ENCODE results near the gene CD109.
"Not testable (repeated sequence)": the region's sequence is repeated elsewhere in the genome, so short reads cannot be mapped to it uniquely, and the experiment has no call there.

The CD109 gene

DNA sequence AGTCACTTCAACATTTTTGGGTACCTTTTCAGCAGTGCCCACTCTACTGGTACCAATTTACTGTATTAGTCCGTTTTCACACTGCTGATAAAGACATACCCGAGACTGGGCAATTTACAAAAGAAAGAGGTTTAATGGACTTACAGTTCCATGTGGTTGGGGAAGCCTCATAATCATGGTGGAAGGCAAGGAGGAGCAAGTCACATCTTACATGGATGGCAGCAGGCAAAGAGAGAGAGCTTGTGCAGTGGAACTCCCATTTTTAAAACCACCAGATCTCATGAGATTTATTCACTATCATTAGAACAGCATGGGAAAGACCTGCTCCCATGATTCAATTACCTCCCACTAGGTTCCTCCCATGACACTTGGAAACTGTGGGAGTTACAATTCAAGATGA, 12.4 kb upstream of the CD109 start:
- in situ Hi-C loops (cut with MboI; ENCODE audit: low sequenced_read_pairs): not testable (repeated sequence)

DNA sequence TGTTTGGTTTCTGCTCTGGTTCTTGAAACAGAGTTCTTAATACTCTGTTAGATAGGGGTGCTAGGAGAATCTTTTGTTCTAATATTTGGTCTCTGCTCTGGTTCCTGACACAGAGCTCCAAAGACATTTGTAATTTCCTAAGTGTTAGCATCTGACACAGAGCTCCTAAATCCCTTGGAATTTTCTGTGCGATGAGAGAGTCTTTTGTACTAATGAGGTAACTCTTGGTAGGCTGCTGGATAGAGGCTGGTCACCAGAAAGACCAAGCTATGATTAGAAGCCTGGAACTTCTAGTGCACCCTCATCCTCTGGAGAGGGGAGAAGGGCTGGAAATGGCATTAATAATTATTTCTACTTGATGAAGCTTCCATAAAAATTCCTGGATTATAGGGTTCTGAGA, 7.7 kb upstream of the CD109 start:
- in situ Hi-C loops (cut with MboI; ENCODE audit: low sequenced_read_pairs): no loop called here

DNA sequence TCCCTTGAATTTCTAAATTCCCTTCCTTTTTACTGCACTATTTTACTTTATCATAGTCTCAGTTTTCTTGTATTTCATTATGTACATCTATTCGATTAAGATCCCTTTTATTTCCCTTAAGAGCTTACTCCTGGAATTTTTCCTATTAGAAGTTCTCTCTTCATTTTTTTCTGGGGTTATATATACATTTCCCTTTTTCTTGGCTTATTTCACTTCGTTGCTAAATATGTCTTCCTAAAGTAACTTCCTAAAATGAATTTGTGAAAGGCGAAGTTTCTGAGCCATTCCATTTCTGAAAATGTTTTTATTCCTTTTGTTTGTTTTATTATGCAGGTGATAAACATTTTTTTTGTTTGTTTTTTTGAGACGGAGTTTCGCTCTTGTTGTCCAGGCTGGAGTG, 5.9 kb upstream of the CD109 start:
- in situ Hi-C loops (cut with MboI; ENCODE audit: low sequenced_read_pairs): no loop called here

DNA sequence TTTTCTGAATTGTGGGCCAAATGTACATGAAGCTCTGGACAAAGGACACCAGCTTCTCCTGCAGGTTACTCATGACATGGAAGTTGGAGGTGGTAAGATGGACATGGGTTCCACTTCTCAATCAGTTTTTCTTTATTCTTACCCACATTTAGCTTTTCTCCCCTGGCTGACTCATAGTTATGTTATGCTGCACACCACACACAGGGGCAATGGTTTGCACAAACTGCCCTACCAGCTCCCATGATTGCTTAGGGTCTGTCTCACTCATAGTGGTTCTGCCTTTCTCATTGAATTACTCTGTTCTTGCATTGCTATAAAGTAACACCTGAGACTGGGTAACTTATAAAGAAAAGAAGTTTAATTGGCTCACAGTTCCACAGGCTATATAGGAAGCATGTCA, 4.5 kb upstream of the CD109 start:
- in situ Hi-C loops (cut with MboI; ENCODE audit: low sequenced_read_pairs): no loop called here

DNA sequence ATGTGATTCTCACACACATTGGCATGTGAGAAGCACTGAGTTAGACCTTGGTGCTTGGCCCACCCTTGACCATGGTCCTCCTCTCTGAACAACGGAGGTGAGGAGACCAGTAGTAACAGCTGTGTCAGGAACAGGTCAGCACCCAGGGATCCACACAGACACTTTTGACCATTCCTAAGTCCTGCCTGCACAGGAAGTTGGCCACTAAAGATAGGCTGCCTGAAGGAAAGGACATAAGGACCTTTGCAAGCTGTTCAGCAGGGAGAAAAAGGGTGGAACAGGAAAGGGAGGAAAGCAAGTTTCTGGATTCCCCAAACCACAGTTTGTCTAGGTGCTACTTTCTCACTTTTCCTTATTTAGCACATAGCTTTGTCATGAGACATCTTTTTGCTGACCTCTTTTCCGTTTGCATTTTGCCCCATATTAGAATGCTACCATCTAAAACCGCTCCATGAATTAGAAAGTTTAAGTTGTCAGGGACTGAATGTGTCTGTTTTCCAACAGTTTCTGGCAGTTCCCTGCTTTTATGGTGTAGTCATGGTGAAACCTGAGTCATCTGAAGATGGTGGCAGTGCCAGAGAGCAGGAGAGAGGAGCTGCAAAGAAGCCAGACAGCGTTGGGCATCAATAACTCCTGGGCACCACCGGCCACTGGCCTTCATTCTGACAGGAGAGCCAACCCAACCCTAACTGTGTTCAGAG, 1.1 kb upstream of the CD109 start:
- in situ Hi-C loops (cut with MboI; ENCODE audit: low sequenced_read_pairs): no loop called here

DNA sequence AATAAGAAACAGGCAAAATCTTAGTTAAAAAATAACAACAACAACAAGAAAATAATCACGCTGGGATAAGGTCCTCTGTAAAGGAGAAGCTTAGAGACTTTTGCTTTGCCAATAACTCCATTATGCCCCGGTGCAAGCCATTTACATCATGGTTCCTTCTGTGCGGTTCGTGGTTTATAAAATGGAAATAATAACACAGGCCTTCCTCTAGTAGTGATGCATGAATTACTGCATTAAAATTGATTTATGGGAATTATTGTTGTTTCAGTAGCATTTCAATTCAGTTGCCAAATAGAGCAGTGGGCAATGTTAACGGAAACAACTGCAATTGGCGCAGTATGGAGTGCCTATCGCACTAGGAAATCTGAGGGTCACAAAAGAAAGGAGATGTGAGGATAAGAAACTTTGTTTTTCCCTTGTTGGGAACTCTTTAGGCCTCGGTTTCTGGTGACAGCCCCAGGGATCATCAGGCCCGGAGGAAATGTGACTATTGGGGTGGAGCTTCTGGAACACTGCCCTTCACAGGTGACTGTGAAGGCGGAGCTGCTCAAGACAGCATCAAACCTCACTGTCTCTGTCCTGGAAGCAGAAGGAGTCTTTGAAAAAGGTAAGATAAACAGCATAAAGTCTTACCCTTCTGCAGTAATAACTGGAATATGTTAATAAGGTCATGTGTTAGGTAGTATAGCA, 1.1 kb downstream of the CD109 start:
- in situ Hi-C loops (cut with MboI; ENCODE audit: low sequenced_read_pairs): no loop called here

DNA sequence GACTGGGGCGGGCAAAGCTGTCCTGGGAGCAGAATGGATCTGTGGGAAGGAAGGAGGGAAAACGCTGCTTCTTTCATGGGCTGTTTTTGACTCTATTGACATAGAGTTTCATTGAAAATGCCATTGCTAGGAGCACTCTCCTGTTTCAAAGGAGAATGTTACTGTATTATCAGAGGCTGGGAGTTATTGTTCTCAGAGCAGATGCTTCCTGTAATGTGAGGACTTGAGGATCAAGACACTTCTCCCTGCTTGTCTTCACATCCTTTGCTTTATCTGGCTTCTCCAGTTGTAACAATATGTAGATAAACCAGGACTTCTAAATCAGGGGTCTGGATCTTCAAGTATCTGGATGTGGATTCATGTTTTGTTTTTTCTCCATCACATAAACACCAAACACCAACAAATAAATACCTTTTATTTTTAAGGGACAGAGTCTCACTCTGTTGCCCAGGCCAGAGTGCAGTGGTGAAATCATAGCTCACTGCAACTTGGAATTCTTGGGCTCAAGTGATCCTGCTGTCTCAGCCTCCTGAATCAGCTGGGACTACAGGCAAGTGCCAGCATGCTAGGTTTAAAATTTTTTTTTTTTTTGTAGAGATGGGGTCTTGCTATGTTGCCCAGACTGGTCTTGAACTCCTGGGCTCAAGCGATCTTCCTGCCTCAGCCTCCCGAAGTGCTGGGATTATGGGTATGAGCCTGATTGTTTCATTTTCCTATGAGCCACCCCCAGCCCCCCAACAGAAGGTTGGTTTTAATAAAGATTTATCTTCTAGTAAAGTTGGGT, 3.9 kb downstream of the CD109 start:
- in situ Hi-C loops (cut with MboI; ENCODE audit: low sequenced_read_pairs): no loop called here

DNA sequence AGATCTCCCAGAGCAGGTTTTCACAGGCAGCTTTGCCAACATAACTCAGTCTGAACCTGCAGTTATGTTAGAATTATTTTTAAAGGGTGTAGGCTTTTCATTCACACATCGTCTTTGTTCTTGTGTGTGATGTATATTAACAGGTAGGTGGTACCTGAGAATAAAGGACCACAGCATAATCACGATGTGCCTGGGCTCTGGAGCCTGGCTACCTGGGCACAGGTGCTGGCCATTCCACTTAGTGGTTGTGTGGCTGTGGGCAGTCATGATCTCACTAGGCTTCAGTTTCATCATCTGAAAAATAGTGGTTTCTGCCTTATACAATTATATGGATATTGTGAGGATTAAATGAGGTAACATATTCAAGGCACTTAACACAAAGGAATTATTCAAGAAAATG, 6.4 kb downstream of the CD109 start:
- in situ Hi-C loops (cut with MboI; ENCODE audit: low sequenced_read_pairs): no loop called here

DNA sequence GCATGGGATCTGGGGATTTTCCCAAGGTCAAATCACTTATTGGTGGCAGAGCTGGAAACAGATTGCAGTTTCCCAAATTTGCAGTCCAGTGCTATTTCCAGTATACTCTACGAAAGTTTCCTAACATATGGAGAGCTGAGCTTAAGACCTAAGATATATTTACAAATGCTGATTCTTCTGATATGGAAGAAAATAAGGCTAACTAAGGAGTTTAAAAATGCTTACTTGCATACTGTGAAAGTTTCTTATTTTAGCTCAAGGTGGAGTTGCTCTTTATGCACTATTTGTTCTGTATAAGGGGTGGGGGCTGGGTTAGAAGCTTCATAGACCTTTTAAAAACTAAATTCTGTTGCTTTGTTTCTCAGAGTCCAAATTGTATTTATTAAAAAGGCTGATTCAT, 7.5 kb downstream of the CD109 start:
- in situ Hi-C loops (cut with MboI; ENCODE audit: low sequenced_read_pairs): no loop called here

DNA sequence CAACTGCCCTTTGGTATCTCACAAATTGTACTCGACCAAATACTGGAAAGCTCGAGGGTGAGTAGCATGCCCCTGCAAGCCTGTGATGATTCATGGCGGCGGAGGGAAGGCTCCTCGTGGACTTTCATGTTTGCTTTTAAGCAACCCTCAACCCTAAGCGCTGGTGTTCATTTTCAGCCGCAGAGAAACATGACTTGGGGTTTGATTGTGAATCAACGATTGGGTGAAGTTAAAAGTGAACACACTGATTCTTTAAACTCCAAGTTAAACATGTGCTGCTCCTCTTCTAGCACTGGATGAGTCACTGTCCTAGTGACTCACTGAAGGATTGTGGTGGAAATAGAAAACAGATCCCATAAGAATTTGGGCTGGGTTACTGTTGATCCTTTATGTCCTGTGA, 8.3 kb downstream of the CD109 start:
- in situ Hi-C loops (cut with MboI; ENCODE audit: low sequenced_read_pairs): no loop called here

DNA sequence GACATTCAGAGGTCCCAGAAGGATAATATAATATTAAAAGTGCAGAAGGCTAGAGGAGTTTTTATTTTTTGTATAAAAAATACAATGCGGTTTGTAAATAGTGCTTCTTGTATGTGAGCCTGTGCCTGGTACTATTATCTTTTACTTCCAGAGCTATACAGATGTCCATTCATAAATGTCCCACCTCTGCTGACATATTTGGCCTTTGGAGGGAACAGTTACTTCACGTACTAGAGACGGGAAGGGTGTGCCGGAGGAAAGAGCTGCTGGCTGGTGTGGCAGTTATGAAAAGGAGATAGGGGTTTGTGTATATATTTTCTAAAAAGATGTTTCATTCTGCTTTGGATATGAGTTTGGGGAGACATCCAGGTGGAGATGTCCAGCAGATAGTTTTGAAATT, 8.8 kb downstream of the CD109 start:
- in situ Hi-C loops (cut with MboI; ENCODE audit: low sequenced_read_pairs): no loop called here

DNA sequence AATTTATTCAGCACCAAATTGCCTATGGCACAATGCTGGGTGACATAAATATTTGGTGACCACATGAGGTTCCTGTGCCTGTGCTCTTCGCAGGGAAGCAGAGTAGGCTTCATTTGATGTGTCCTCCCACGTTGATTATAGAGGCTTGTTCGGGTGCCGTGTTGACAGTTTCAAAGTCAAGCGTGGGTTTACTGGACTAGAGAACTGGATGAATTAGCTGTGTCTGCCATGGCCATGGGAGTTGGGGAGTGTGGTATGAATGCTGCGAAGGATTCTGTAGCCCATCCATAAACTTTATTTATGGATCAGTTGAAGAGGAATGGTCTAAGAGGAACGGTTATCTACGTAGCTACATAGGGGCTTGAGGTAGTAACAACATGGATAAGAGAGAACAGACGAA, 11.0 kb downstream of the CD109 start:
- in situ Hi-C loops (cut with MboI; ENCODE audit: low sequenced_read_pairs): no loop called here

DNA sequence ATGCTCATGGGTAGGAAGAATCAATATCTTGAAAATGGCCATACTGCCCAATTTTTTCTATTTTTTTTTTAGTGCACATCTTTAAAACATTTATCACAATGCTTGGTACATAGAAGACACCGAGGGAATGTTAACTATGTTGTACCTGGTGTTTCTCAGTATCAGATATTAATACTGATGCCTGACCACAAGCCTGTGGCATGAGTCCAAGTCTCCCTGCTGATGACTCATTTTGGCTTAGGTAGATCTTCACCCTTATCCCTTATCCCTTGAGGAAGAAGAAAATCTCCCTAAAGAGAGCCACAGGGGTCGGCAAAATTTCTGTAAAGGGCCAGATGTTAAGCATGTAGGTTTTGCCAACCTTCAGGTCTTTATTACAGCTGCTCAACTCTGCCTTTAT, 14.5 kb downstream of the CD109 start:
- in situ Hi-C loops (cut with MboI; ENCODE audit: low sequenced_read_pairs): no loop called here

DNA sequence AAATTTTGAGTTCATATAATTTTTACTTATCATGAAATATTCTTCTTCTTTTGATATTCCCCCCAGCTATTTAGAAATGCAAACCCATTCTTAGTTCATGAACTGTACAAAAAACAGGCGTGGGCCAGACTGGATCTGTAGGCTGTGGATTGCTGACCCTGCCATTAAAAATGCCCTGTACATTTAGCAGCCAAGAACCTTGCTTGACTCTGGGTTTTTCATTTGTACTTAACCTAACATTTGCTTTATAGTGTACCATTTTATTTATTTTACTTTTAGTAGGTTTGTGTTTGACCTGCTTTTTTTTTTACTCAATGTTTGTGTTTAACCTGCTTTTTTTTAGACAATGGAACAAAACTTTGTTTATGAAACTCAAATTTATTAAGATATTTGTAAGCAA, 14.9 kb downstream of the CD109 start:
- in situ Hi-C loops (cut with MboI; ENCODE audit: low sequenced_read_pairs): no loop called here

DNA sequence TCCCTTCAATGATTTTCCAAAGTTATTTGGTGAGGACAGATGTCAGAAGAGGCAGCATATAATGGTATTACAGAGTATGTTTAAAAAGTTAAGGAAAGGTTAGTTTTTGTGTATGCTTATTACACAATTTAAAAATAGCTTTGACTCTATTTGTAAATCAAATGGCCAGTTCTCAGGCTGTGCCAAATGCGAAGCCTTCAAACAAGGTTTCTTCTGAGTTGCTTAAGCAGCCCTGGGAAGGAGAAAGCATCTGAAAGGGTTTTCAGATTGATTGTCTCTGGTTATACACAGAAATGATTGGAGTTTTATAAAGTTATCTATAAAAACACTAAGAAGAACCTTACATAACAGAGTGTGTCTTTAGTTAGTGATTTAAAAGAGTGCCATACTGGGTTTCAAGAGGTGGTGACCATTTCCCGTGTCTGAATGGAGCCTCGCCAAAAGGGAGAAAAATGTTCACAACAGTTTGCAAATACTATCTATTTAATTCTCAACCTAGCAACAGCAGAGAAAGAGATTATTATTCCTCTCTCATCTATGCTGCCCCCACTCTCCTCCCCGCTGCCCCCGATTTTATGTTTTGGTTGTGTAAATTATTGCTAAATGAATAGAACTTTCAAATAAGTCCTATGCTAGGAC, 16.7 kb downstream of the CD109 start:
- in situ Hi-C loops (cut with MboI; ENCODE audit: low sequenced_read_pairs): no loop called here

DNA sequence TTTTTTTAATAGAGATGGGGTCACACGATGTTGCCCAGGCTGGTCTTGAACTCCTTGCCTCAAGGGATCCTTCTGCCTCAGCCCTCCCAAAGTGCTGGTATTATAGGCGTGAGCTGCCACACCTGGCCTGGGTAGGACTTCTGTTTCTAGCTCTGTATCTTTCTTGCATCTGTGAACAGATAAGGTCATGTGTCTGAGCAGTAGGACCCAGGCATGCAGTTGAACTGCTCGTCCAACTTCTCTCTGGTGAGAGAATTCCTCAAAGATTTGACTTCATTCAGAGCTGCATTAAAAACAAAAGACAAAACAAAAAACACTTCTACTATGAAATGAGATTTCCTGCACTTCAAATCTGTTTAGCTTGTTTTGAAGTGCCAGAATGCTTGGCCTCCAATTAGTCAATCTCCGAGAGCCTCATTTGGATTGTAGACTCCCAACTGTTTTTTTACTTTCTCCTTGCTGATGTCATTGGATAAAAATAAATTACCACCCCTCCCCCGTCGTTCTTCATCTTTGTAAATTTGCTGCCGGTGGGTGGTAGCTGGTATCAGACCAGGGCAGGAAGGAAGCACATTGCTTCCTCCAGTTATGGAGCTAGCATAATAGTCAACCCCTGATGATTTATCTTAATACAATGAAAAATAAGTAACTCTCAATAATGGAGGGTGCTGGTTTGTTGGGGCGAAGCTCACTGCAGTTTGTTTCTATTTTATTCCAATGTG, 17.6 kb downstream of the CD109 start:
- in situ Hi-C loops (cut with MboI; ENCODE audit: low sequenced_read_pairs): no loop called here

DNA sequence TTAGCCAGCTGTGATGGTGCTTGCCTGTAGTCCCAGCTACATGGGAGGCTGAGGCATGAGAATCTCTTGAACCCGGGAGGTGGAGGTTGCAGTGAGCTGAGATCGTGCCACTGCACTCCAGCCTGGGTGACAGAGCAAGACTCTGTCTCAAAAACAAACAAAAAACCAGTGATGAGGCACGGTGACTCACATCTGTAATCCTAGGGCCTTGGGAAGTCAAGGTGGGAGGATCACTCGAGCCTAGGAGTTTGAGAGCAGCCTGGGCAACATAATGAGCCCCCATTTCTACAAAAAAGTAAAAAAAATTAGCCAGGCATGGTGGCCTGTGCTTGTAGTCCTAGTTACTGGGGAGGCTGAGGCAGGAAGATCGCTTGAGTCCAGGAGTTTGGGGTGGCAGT, 19.1 kb downstream of the CD109 start:
- in situ Hi-C loops (cut with MboI; ENCODE audit: low sequenced_read_pairs): not testable (repeated sequence)

DNA sequence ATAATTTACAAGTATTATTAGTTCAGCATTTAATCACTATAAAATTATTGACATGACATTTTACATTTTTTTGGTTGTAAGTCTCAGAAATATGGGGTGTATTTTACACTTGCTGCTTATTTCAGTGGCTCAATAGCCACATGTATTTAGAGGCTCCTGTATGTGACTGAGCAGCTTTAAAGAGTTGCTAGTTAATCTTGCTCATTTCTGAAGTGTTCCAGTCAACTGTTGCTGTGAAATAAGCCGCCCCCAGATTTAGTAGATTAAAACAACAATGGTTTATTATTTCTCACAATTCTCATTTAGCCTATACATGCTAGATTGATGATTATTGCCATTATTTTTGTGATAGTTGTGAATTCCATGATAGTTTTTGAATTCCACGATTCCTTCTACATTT, 23.0 kb downstream of the CD109 start:
- in situ Hi-C loops (cut with MboI; ENCODE audit: low sequenced_read_pairs): no loop called here

DNA sequence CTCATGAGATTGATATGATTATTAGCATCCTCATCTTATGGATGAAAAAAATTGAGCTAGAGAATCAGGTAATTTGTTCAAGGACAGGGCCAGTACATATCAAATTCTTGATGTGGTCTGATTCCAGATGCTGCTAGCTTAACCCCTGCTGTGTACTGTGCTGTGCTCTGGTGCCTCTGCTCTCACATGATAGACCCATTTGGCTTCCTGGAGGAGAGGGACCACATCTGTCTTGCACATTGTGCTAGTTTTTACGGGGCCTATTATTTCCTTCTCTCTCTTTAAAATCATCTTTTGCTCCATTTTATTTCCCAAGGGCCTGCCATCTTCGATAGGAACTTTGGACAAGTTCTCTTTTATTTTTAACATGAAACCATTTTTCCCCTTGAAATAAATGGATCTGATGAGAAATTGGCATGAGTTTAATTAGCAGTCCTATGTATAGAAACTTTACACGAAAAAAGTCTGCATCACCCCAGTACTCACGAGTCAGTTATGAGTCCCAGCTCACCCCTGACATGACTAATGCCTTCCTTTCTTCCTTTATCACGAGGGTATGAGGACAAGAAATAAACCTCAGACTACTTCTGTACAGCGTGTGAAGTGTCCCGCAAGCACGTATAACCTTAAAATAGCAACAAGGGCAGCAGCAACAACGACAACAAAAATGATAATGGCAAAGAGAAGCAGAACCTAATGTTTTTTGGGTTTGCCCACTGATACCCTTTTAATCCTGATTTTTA, 26.5 kb downstream of the CD109 start:
- in situ Hi-C loops (cut with MboI; ENCODE audit: low sequenced_read_pairs): no loop called here

DNA sequence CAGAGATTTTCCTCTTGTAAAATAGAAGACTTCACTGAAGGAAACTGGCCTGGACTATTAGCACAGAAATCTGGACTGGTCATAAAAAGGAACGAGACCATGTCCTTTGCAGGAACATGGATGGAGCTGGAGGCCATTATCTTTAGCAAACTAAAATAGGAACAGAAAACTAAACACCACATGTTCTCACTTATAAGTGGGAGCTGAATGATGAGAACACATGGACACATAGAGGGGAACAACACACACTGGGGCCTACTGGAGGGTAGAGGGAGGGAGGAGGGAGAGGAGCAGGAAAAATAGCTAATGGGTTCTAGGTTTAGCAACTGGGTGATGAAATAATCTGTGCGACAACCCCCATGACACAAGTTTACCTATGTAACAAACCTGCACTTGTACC, 27.5 kb downstream of the CD109 start:
- in situ Hi-C loops (cut with MboI; ENCODE audit: low sequenced_read_pairs): not testable (repeated sequence)

Data from HL-60/S4 treated with retinoic acid at 250 ng/mL for 4 days and 3 days (cell line).